GM12891 (cell line): ENCODE measurements around the gene JPH3.

Experiments
- PAX5 ChIP-seq: IDR thresholded peaks from 2 replicates; pipeline ENCODE4 v1.6.1; 2011; ENCODE audit warnings: low read length, moderate library complexity, mild to moderate bottlenecking; ENCODE audit not compliant: insufficient read depth, severe bottlenecking
- POLR2A ChIP-seq: IDR thresholded peaks from 2 replicates; pipeline ENCODE4 v1.6.1; 2011; ENCODE audit warnings: low read depth, low read length, control low read depth
- POLR2AphosphoS5 ChIP-seq: IDR thresholded peaks from 2 replicates; pipeline ENCODE4 v1.6.1; 2011; ENCODE audit warnings: low read depth, low read length, control low read depth
- POU2F2 ChIP-seq: IDR thresholded peaks from 2 replicates; pipeline ENCODE4 v1.6.1; 2011; ENCODE audit warnings: low read depth, mild to moderate bottlenecking, control low read depth, low read length, moderate library complexity
- SPI1 ChIP-seq: IDR thresholded peaks from 2 replicates; pipeline ENCODE4 v1.6.1; 2011; ENCODE audit warnings: low read depth, low read length, control low read depth
- TAF1 ChIP-seq: IDR thresholded peaks from 2 replicates; pipeline ENCODE4 v1.6.1; 2011; ENCODE audit warnings: low read depth, low read length, control low read depth

- TF ChIP-seq POLR2AphosphoS5 (no peak), POU2F2 (no peak; the same call in 1 of the 2 replicates), POLR2A (no peak), TAF1 (no peak), PAX5 (no peak), SPI1 (no peak)
These were observed 79.8 kb downstream of the JPH3 start for GRCh38 chr16:87681981-87682570.
